Measurements from ENCODE around the gene SULT1C3.

SULT1C3 gene

DNA sequence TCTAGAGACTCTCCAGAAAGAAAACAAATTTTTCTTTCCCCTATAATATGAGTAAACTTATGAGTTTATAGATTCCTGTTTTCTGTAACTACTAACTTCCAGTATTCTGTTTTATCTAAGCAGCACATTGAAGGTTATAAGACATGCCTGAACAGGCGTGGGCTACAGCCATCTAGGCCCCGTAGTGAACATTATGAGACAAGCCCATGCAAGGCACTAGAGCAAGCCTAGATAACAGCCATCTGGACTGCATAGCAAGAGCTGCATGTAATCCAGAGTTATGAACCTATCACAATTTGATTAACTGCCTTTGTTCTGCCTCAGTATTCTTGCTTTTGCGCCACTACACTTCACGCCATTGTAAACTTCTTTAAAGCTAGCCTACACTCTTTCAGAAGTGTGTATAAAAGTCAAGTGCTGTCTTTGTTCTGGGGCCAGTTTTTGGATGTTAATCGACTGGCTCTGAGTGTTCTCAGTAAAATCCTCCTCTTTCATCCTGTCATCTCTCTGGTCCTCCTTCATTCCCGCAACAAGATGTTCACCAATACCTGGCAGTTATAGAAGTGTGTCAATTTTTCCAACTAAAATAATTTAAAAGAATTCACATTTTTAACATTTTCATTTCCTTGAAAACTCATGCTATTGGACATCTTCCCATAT, 3.0 kb upstream of the SULT1C3 start:
- DNase-seq (ENCODE audit: low spot score) = no peak
- Histone ChIP-seq H3K4me1 (ENCODE audit: insufficient read depth, poor library complexity, severe bottlenecking) (no peaks in the 10 kb centered on the region), H3K9me3 (ENCODE audit: severe bottlenecking) (no peaks in the 10 kb centered on the region), H3K4me3 (ENCODE audit: severe bottlenecking) (no peak overlapping the region), H3K36me3 (ENCODE audit: low read depth) (no peaks in the 10 kb centered on the region), H3K27me3 (ENCODE audit: insufficient read depth, poor library complexity, severe bottlenecking) (no peaks in the 10 kb centered on the region), H3K27ac (ENCODE audit: poor library complexity, severe bottlenecking) (no peak overlapping the region)
- no peak for TF ChIP-seq CTCF (IDR thresholded peaks at IDR 0.05; ENCODE audit: poor library complexity, severe bottlenecking)
- no peak; the same call in 2 of the 3 replicates for ATAC-seq (ENCODE audit: low read depth)

- Histone ChIP-seq H3K4me3 (ENCODE audit: severe bottlenecking) (no peak overlapping the region), H3K27me3 (ENCODE audit: insufficient read depth, poor library complexity, severe bottlenecking) (no peaks in the 10 kb centered on the region), H3K4me1 (ENCODE audit: insufficient read depth, poor library complexity, severe bottlenecking) (peaks cover 3% of the 10 kb centered on the region), H3K36me3 (ENCODE audit: low read depth) (no peaks in the 10 kb centered on the region), H3K27ac (ENCODE audit: poor library complexity, severe bottlenecking) (no peak overlapping the region), H3K9me3 (ENCODE audit: severe bottlenecking) (no peaks in the 10 kb centered on the region)
- DNase-seq (ENCODE audit: low spot score) (no peak), ATAC-seq (ENCODE audit: low read depth) (no peak)
- no peak for TF ChIP-seq CTCF (IDR thresholded peaks at IDR 0.05; ENCODE audit: poor library complexity, severe bottlenecking)
Observed at GRCh38 chr2:108240966-108241365, 1.2 kb downstream of the SULT1C3 start.

GRCh38 chr2:108243566-108243965, 3.8 kb downstream of the SULT1C3 start:
- Histone ChIP-seq H3K4me3 (ENCODE audit: severe bottlenecking) (no peak overlapping the region), H3K27ac (ENCODE audit: poor library complexity, severe bottlenecking) (no peak overlapping the region), H3K9me3 (ENCODE audit: severe bottlenecking) (no peaks in the 10 kb centered on the region), H3K4me1 (ENCODE audit: insufficient read depth, poor library complexity, severe bottlenecking) (peaks cover 3% of the 10 kb centered on the region), H3K27me3 (ENCODE audit: insufficient read depth, poor library complexity, severe bottlenecking) (no peaks in the 10 kb centered on the region), H3K36me3 (ENCODE audit: low read depth) (no peaks in the 10 kb centered on the region)
- ATAC-seq (ENCODE audit: low read depth) (no peak; the same call in 2 of the 3 replicates), DNase-seq (ENCODE audit: low spot score) (no peak)
- no peak for TF ChIP-seq CTCF (IDR thresholded peaks at IDR 0.05; ENCODE audit: poor library complexity, severe bottlenecking)

DNA sequence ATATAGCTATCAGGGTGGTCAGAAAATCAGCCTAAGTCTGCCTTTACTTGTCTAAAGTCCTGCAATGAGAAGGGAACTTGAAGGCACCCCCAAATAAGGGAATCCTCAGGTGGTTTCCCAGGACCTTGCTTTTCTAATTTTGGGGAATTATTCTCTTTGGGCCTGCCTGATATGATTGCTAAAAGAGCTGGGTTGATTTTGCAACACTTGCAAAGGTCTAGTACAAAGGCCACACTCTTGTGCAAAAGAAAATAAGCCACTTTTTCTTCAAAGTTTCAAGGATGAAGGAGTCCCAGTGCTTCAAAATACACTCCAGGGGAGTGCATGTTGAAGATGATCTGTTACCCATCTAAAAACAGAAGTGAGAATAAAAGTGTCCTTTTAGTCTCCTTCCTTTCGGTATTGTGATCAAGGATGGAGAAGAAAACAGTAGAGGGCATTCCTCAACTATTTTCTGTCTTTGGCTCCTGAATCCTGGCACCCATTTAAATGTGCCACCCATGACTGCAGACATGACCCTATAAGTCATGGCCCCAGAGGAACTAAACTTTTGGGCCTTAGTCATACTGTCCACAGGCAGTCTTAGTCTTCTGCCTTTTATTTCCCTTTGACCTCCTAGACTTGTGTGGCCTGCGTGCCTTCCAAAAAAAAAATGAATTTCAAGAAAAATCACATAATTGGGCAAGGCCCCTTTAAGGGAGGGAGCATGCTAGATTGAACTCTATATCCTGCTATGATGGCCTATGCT, 5.1 kb downstream of the SULT1C3 start:
- DNase-seq (ENCODE audit: low spot score) = no peak
- peaks cover 3% of the 10 kb centered on the region for H3K4me1 ChIP-seq (ENCODE audit: insufficient read depth, poor library complexity, severe bottlenecking)
- H3K27me3 ChIP-seq (ENCODE audit: insufficient read depth, poor library complexity, severe bottlenecking) = no peaks in the 10 kb centered on the region
- no peak overlapping the region for H3K27ac ChIP-seq (ENCODE audit: poor library complexity, severe bottlenecking)
- H3K9me3 ChIP-seq (ENCODE audit: severe bottlenecking) = no peaks in the 10 kb centered on the region
- no peaks in the 10 kb centered on the region for H3K36me3 ChIP-seq (ENCODE audit: low read depth)
- no peak for ATAC-seq (ENCODE audit: low read depth)
- H3K4me3 ChIP-seq (ENCODE audit: severe bottlenecking) = no peak overlapping the region
- TF ChIP-seq CTCF (IDR thresholded peaks at IDR 0.05; ENCODE audit: poor library complexity, severe bottlenecking) = no peak

GRCh38 chr2:108253106-108253505, 13.3 kb downstream of the SULT1C3 start:
- Histone ChIP-seq H3K4me1 (ENCODE audit: insufficient read depth, poor library complexity, severe bottlenecking) (no peaks in the 10 kb centered on the region), H3K27ac (ENCODE audit: poor library complexity, severe bottlenecking) (no peak overlapping the region), H3K9me3 (ENCODE audit: severe bottlenecking) (no peaks in the 10 kb centered on the region), H3K36me3 (ENCODE audit: low read depth) (no peaks in the 10 kb centered on the region), H3K4me3 (ENCODE audit: severe bottlenecking) (no peak overlapping the region), H3K27me3 (ENCODE audit: insufficient read depth, poor library complexity, severe bottlenecking) (no peaks in the 10 kb centered on the region)
- no peak for TF ChIP-seq CTCF (IDR thresholded peaks at IDR 0.05; ENCODE audit: poor library complexity, severe bottlenecking)
- ATAC-seq (ENCODE audit: low read depth) (no peak), DNase-seq (ENCODE audit: low spot score) (no peak)
